GM10248 (cell line): ENCODE results near the gene REN.

Source experiments
- CTCF ChIA-PET: fragments of 300-600 bp; sonication (Branson Sonifier 250); formaldehyde crosslinking; extraction: SDS; loops from one replicate; lab custom pipeline; 2021; ENCODE audit warnings: antibody characterized with exemption; lab: Yijun Ruan, JAX
- POLR2A ChIA-PET: fragments of 350-650 bp; sonication (Branson Sonifier 250); formaldehyde crosslinking; extraction: SDS; loops from one replicate; lab custom pipeline; 2020; ENCODE audit warnings: antibody characterized with exemption; lab: Yijun Ruan, JAX
- DNase-seq: peaks from one replicate; pipeline ENCODE4 v3.0.0; 2012; ENCODE audit errors: extremely low spot score
- CTCF ChIP-seq: IDR thresholded peaks from 2 replicates; pipeline ENCODE4 v1.5.1; 2012; ENCODE audit warnings: mild to moderate bottlenecking, low read depth; ENCODE audit errors: extremely low read depth, missing control alignments, control extremely low read depth

The REN gene

DNA sequence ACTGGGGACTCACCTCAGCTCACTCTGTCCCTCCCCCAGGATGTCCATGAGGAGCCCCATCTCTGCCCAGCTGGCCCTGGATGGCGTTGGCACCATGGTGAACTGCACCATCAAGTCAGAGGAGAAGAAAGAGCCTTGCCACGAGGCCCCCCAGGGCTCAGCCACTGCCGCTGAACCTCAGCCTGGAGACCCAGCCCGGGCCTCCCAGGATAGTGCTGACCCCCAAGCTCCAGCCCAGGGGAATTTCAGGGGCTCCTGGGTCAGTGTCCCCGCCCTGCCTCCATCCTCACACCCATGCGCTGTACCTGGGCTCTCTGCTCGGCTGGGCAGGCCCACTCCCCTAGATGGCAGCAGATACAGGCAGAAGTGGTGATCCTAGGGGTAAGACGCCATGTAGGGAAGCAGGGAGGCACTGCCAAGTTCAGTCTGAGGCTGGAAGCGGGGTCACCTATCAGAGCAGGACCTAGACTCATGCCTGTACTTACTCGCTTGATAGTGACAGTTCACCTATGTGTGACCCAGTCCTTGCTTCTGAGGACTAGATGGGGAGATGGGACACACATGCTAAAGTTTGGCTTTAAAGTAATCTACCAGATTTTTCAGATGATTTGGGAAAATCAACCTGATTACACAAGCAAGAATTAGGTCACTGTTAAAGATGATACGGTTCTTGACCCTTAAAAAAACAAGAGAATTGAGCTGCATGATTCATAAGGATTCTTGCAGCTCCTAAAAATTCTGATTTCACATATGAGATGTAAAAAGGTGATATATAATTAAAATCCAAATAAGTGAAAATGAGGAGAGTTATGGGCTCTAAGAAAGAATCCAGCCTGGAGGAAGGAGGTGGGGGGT lies 53.0 kb downstream of the REN start:
- DNase-seq = no peak
- CTCF ChIA-PET = interaction anchor here (0.9 to 1.5 kb wide), 3 partner anchors 16 to 22 kb away, joined by 3 to 5 read pairs (median 3); no protein-coding TSS in a partner anchor
- POLR2A ChIA-PET = interaction anchor here (0.7 kb wide), 1 partner anchor 592 kb away, joined by 4 read pairs; no protein-coding TSS in a partner anchor
- no peak for TF ChIP-seq CTCF

DNA sequence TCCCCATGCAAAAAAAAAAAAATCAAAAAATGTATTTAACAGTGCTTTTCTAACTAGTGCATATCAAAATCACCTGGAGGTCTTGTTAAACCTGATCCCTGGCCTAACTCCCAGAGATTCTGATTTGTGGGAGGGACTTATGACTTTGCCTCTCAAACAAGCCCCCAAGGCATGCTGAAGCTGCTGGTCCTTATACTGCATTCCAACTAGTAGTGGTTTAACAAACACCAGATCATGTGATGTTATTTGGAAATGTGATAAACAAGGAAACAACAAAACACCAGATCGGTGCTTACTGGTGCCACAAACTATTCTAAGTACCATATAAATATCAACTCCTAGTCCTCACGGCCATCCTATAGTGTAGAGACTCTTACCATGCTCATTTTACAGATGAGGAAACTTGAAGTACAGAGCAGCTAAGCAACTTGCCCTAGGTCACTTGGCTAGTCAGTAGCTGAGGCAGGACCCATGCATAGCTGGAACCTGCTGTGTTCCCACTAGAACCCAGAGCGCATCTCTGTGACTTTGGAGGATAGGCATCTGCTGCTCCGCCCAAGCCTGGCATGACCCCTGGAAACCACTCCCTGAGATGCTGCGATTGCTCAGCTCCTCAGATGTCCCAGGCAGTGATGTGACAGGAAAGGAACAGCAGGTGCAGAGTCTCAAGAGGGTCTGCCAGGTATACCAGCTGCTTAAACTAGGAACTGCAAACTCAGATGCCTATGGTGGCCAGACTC lies 55.1 kb downstream of the REN start:
- TF ChIP-seq CTCF = no peak
- no peak for DNase-seq
- CTCF ChIA-PET = no interaction called here
- POLR2A ChIA-PET = no interaction called here

GRCh38 chr1:204108312-204109141 lies 57.6 kb downstream of the REN start:
- ChIA-PET POLR2A (no interaction called here), CTCF (interaction anchor here (2.3 kb wide), 1 partner anchor 20 kb away, joined by 15 read pairs; no protein-coding TSS in a partner anchor)
- no peak for TF ChIP-seq CTCF
- no peak for DNase-seq

DNA sequence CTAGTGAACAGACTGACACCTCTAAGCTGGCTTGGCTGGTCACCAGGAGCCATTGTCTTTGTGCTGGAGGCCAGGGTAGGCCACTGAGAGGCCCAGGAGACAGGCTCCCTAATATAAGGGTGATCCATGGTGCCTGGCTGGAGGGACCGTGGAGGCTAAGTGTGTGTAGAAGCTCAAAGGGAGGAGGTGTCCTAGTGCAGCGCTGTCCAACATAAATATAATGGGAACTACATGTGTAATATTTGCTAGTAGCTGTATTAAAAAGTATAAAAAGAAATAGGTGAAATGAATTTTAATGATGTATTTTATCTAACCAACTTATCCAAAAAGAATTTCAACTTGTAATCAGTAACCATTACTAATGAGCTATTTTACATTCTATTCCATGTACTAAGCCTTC lies 58.2 kb downstream of the REN start:
- no peak for DNase-seq
- TF ChIP-seq CTCF = no peak
- CTCF ChIA-PET = interaction anchor here (2.3 kb wide), 1 partner anchor 21 kb away, joined by 15 read pairs; no protein-coding TSS in a partner anchor
- POLR2A ChIA-PET = no interaction called here

- CTCF ChIA-PET = interaction anchor here (2.3 kb wide), 1 partner anchor 22 kb away, joined by 15 read pairs; no protein-coding TSS in a partner anchor
- TF ChIP-seq CTCF = no peak
- POLR2A ChIA-PET = no interaction called here
- no peak for DNase-seq
These were observed 59.3 kb downstream of the REN start for GRCh38 chr1:204106825-204107224.
